ENCODE data around the gene NKAIN4.

The NKAIN4 gene

DNA sequence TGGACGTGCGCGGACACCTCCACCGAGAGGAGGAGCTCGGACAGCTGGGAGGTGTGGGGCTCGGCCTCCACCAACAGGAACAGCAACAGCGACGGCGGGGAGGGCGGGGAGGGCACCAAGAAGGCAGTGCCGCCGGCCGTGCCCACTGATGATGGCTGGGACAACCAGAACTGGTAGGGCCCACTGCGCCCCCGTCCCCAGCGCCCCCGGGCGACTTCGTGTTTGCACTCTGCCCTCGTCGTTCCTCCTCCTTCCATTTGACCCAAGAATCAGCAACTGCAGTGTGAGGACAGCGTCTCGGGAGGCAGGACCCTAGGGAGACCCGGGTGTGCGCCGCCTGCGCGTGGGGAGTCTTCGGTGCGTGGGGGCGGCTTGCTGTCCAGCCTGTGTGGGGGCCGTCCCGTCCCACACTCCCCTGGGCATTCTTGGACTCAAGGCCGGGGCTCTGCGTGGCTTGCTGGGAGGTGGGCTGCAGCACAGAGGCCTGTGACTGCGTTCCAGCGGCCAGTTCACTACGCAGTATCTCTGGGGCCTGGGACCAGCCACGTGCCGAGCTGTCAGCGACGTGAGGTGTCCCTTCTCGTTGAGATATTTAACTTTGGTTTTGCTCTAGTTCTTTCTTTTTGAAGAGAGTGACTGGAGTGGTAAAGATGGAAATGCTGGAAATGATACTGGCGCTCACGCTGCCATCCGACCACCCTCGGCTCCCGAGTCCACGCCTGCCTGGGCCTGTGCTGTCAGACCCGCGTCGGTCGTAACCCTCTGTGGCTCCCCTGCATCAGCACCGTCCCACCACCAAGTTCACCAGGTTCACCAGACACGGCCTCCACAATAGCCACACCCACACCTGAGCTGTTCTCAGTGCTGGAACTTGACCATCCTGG is 33.7 kb upstream of the NKAIN4 start:
- no peak for DNase-seq

DNA sequence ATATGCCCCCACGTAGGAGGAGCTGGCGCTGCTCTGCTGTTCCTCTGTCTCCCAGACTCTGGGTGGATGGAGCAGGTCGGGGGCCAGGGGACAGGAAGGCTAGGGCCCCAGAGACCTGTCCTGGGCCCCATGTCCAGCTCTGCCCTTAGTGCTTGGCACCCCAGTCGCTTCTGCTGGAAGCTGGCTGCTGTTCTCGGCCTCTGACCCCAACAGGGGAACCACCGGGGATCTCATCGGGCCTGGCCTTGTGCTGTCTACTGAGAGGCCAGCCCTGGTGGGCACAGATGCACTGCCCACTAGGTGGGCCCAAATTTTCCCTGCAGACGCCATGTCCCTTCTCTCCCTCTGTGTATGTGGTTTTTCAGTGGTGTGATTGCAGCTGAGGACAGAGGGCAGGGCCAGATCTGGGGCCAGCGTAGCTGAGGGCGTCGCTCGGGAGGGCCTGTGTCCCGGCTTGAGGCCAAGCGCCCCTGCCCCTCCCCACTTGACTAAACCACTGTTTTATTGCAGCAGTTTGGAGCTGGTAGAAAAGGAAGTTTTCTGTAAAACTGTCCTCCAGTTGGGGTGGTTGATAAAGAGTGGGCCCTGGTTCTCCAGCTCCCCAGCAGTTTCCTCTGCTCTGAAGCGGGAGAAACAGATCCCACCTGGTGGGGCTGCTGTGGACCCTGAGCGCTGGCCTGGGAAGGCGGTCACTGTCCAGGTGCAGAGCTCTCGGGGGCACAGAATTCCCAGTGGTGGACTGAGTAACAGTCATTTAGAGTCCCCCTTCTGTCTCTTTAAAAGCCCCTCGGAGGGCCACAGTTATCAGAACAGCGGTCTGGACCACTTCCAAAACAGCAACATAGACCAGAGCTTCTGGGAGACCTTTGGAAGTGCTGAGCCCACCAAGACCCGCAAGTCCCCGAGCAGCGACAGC is 32.8 kb upstream of the NKAIN4 start:
- no peak for DNase-seq

DNA sequence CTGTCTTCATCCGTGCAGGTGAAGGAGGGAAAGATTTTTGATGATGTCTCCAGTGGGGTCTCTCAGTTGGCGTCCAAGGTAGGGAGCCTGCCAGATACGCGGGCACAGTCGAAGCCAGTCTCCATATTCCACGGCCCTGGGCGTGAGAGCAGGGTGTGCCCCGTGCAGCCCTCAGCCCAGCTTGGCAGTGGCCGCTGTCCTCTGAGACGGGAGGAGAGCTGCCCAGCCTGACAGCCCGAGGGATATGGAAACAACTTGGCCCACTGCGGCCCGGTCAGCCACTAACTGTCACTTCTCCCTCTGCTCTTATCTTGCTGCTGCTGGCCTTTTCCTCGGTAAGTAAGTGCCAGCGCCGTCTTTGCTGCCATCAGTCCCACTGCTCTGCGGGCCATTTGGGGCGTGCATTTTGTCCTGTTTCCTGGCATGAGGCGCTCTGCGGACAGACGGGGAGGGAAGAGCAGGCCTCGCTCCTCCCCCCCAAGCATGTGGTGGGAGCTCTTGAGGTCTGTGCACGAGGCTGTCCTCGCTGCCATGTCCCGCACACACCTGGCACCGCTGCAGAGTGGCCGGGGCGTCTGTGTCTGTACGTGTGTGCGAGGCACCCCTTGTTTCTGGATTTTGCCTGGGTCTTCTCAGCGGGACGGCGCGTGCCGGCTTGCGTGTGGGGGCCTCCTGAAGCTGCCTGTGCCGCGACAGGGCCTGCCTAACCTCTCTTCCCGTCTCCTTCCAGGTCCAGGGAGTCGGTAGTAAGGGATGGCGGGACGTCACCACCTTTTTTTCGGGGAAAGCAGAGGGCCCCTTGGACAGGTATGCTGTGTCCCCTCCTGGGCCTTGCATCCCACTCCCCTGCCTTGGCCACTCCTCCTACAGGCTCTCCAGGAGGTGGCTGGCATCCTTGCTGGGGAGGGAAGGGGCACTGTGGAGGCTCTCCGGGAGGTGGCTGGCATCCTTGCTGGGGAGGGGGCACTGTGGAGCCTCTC is 31.7 kb upstream of the NKAIN4 start:
- DNase-seq: no peak

DNA sequence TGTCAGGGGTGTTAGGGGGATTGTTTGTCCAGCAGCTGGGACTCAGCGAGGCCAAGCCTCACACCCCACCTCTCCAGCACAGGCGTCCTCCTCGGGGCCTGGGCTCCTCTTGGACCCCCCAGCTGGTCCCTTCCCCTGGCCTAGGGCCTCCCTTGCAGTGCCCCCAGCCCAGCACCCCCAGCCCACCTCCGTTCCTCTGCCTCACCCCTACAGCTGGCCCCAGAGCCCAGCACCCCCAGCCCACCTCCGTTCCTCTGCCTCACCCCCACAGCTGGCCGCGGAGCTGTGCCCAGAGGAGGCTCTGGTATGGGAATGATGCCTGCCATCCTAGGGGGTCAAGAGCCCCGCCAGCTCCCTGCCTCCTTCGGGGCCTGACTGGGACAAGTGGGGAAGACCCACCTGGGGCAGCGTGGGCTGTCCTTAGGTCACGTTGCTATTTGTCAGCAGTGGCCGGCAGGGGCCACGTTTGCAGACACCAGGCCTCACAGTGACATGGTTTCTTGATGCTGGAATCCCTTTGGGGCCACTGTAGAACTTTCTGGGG is 30.8 kb upstream of the NKAIN4 start:
- DNase-seq: no peak

DNA sequence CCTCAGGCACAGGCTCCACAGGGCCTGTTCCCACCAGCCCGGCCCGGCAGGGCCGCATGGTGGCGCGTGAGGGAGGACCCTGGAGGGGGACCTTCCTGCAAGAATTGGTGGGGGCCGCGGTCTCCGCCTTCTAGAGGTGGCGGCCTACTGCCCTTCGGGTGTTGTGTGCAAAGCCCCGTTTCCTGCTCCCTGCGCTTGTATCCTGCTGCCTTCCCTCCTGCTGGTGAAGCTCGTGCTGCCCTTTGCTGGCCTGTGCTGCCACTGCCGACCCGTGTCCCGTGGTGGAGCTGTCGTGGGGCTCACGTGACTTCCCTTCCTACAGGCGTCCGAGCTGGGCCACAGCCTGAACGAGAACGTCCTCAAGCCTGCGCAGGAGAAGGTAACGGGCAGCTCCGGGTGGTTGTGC is 30.3 kb upstream of the NKAIN4 start:
- no peak for DNase-seq

DNA sequence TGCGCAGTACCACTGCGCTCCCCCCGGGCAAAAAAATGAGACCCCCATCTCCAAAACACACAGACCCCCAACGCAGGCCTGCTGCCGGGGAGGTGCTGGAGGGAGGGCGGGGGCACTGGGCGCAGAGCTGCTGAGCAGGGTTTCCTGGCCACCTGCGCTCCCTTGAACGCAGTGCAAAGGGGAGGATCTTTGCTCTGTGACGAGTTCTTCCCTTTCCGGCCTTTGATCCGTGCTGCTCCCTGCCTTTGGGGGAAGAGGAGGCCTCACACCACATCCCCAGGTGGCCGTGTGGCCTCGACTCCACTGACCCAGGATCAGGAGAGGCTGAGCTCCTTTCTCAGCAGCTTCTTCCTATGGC is 29.8 kb upstream of the NKAIN4 start:
- DNase-seq: no peak

DNA sequence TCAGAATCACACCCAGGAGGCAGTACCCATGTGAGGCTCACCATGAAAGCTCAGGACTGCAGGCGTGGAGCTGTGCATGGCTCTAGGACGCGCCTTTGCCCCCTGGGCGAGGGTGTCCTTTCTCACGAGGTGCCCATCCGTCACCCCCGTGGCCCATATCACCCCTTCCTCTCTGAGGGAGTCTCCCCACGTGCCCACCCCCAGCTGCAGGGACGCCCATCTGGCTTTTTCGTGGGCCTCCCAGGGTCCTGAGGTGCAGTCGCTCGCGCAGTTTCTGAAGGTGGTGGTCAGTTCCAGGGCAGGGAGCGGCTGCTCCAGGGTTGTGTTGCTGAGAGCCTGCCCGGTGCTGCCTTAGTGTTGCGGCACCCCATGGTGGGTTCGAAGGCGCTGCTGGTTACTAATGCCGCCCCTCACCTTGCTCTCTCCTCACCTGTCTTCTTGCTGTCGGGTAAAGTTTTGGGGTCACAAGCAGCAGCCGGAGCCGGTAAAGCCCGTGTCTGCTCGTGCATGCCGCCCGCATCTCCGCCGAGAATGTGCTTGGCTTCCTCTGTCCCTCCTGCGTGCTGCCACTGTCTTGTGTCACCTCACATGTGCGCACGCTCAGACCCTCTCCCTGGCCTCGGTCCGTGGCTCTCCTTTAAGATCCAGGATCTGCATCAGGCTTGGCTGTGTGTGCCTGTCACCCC is 29.3 kb upstream of the NKAIN4 start:
- no peak for DNase-seq

DNA sequence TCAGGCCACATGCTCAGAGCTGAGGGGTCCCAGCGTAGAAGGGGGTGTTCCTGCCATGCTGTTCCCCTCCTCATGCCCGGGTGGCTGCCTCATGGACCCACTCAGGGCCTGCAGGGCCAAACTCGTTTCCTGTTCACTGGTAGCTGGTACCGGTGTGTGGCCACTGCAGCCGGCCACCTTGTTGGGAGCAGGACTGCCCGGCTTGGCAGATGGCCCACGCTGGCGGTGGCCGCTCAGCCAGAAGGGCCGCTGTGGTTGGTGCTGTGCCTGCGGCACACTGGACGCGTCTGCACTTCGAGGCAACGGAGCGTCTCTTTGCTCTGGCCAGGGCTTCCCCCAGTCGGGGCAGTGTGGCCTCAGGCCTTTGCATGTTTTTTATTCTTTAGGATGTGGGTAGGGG is 28.7 kb upstream of the NKAIN4 start:
- peak in 1 of 2 experiments; percentile 1 for DNase-seq

DNA sequence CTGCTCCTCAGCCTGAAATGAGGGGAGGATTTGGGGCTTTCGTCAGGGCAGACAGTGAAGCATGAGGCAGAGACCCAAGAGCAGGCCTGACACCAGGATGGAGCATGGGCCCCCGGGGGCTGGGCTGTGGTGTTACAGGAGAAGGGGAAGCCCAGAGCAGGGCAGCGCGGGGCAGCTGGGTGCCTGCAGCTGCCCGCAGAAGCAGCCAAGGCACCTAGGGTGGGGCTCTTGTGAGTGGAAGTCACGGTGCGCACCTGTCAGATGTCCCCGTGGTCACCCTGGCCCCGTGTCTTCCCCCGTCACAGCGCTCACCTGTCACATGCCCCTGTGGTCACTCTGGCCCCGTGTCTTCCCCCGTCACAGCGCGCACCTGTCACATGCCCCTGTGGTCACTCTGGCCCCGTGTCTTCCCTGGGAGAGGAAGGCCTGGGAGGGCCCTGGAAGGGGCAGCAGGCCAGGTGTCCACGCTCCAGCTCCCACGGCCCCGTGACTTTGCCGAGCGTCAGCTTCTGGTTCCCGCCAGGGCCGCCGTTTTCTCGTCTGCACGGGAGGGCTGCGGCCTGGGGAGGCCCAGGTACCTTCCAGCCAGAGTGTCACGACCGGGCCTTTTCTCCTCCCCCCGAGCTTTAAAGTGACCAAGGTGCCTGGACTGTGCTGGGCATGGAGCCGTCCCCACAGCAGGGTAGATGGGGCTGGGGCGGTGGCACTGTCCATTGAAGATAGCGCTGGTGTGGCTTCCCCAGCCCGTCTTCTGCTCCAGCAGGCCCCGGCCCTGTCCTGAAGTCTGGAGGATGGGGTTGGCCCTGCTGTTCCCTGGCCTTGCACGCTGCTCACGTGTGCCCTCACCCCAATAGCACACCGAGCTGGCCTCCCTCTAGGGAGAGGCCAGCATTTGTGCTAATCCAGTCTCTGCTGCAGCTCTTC is 27.7 kb upstream of the NKAIN4 start:
- DNase-seq: no peak

DNA sequence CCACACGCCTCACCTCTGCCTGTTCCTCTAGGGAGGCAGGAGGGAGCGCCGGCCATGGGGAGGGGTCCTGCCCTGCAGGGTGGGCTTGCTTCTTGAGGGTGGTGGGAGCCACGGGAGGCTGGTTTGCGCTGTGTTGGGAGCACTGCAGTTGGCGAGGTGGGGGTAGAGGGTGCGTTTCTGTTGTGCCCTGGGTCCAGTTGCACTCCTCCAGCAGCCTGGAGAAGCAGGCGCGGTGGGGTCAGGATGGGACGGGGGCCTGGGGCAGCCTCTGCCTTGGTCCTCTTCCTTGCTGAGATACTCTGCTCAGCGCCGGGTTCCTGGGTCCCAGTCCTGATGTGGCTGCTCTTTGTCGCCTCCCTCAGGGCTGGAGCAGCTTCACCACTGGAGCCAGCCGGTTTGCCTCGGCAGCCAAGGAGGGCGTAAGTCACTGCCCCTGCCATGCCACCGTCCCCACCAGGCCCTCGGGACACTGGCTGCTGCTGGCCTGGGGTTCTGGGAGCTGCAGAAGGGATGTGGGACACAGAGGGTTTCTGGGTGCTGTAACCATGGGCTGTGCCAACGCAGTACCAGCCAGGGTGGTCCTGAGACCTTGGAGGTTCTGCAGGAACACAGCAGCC is 26.8 kb upstream of the NKAIN4 start:
- DNase-seq: no peak

DNA sequence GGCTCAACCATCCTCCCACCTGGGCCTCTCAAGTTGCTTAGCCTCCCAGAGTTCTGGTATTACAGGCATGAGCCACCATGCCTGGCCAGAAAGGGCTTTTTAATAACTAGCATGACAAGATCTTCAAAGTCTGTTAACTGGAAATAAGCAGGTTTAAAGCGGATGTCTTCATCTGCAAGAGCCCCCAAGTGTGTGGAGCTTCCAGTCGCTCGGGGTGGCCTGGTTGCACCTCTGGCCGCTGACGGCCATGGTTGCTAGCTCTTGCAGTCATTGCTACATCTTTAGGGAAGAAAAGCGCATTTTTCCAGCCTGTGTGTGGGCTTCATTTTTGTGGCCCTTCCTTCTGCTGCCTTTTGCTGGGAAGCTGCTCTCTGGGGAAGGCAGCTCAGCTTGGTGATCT is 26.1 kb upstream of the NKAIN4 start:
- DNase-seq: no peak

DNA sequence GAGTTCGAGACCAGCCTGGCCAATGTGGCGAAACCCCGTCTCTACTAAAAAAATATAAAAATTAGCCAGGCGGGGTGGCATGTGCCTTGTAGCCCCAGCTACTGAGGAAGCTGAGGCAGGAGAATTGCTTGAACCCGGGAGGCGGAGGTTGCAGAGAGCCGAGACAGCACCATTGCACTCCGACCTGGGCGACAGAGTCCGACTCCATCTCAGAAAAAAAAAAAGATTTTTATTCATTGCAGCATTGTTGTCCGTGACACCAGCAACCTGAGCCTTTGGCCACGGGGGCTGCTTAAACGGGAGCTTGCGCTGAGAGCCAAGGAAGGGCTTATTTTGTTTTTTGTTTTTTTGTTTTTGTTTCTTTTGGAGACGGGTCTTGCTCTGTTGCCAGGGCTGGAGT is 25.7 kb upstream of the NKAIN4 start:
- DNase-seq: no peak

DNA sequence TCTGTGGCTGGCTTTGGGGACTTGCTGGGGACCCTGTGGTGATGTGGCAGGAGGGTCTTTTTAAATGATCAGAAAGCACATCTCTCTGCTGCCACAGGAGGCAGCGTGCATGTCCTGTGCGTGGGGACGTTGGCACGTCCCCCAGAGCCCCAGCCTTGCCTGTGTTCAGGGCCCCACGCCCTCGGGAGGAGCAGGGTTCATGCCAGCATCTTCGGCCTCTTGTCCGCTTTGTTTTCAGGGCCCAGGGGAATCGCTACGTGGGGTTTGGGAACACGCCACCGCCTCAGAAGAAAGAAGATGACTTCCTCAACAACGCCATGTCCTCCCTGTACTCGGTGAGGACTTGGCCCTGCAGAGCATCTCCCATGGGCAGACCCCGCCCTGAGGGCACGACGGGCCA is 24.4 kb upstream of the NKAIN4 start:
- no peak for DNase-seq

DNA sequence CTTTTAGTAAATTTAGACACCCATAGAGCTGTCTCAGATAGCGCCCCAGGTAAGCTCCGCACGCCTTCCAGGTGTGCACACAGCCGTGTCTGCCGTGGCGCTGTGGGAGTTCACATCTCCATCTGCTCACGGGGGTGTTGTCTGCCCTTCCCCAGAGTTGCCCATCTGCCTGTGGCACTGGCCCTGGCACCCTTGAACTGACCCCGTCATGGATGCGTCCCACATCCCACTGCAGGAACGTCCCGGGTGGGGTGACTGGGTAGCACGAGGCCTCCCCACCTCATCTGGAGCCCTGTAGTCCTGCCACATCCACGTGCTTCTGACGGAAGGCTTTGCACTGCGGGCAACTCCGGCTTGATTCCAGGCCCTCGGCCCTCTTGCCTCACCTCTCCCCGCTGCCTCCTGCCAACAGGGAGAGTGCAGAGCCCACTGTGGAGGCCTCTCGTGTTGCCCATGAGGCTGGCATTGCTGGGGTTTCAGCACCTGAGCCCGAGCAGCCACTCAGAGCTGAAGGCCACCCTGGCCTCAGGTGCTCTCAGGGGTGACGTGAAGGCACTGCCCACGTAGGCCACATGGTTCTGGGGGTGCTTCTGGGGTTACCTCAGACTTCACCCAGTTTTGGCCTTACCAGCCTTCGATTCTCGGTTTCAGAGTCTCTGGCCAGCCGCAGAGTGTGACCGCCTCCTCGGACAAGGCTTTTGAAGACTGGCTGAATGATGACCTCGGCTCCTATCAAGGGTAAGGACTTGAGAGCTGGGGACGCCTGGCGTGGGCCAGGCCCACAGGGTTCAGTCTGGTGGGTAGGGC is 23.4 kb upstream of the NKAIN4 start:
- no peak for DNase-seq

DNA sequence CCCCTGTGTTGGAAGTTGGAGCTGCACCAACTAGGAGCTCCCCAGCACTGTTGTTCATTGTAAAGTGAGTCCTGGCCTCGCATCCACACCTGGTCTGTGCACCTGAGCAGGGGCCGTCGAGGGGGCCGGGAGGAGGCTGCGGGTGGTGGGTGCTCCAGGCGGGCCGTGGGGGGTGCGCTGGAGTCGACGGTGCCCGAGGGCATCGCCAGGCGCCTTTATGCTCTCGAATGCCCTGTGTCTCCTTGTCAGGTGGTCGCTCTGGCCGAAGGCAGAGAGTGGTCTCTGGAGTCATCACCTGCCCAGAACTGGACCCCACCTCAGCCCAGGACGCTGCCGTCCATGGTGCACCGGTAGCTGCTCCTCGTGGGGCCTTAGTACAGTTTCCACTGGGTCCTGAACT is 22.7 kb upstream of the NKAIN4 start:
- no peak for DNase-seq

DNA sequence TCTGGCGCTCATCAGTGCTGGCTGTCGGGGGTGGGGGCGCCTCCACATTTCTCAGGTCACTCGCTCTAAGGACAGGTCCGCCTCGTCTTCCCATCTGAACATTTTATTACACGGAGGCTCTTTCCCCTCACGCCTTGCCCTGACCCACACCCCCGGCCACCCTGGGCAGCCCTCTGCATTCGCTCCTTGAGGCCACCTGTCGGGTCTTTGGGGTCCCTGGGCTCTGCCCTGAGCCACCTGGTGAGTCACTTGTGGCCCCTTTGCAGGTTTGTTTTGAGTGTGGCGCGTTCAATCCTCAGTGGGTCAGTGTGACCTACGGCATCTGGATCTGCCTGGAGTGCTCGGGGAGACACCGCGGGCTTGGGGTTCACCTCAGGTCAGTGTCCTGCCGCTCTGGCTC is 21.6 kb upstream of the NKAIN4 start:
- no peak for DNase-seq

DNA sequence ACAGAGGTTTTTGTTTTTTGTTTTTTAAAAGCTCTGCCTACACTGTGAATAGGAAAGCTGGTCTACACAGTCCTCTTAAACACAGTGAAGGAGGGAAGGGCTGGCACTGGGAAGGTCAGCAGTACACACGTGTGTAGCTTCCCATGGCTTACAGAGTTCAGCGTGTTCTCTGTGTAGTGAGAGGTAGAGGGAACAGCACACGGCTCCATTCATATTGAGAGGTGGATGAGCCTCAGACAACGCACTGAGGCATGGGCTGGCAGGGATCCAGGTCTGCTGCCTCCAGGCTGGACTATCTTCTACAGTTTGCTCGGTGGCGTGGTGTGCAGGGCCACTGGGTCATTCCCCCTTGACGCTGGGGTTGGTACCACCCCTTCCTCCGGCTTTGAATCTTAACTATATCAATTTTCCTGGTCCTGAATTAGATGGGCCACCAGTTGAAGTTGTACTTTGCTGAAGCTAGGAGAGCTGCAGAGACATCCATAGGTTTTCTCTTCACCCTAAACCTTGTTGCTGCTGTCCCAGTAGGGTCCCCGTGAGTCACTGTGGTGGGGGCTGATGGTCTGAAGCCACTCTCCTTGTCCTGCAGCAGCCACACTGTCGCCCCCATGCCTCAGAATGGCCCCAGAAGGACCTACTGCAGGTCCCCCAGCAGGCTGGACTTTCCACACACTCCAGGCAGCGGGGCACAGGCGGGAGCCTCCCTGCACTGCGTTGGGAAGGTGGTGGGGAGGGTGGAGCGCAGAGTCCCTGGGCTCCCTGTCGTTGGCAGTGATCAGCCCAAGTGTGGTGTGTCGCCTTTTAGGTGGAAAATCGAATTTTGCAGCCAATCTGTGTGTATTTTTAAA is 20.3 kb upstream of the NKAIN4 start:
- no peak for DNase-seq

DNA sequence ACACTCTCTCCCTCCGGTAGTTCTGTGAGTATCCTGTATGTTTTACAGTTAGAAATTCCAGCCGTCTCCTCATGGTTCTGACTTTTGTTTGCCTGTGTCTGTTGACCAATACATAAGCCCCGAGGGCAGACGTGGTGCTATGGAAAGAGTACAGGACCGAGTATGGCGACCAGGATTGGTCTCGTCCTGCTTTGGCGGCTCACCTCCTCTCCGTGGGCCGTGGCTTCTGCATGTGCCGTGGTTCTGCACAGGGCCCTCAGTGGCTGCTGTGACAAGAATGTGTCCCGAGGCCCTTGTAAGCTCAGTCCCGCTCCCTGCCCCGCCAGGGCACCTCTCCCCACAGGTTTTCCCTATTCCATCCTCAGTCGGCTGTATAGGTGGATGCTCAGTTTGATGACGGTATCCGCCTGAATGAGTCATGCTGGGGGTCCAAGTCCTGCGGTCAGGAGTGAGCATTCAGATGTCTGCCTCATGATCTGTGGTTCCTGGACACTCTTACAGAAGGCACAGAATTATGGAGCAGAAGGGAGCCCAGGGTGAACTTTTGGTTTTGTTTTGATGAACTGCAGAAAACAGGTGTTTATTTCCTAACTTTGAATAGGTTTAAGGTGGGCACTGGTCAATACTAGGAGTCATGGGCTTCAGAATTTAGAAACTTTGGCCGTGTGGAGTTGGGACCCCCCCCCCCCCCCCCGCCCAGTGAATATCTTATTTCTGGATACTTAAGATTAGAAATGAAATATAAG is 19.5 kb upstream of the NKAIN4 start:
- no peak for DNase-seq

Measured in cerebellar nuclear complex (tissue), 1 donor.